ENCODE data around the gene GAK.

GAK gene

DNA sequence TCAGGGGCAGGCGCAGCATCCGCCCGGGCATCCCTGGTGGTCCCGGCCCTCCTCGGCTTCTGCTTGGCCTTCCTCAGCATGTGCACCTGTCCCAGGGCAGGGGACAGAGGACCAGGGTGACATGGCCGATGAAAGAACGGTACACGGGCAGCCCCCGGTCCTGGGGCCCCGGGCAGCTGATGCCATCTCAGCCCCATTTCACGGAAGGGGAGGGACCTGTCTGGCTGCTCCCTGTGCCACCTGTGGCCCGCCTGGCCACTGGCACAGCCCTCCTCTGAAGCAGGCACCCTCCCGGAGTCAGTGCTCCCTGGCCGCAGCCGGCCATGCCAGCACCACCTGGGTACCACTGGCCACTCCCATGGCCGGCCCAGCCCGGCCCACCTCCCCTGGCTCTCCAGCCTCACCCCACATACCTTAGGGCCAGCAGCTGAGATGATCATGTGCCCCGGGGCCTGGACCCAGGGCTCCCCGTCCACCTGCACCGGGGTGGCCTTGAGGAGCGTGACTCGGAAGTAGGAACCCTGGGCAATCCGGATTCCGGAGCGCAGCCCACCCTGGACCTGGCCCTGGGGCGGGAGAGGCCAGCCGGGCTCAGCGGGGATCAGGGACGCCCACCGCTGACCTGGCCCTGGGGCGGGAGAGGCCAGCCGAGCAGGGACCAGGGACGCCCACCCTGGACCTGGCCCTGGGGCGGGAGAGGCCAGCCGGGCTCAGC is 28.7 kb upstream of the GAK start:
- Histone ChIP-seq H3K27ac (no peak overlapping the region), H3K36me3 (replicated peaks) (peaks cover 8% of the 10 kb centered on the region), H3K4me3 (ENCODE audit: low read depth, low read length) (no peak overlapping the region), H3K27me3 (replicated peaks) (no peaks in the 10 kb centered on the region)
- no peak for DNase-seq
- in situ Hi-C loops (cut with HindIII; ENCODE audit: low pct_ligation_motif_present, low sequenced_read_pairs), result no loop called here
- no peak for TF ChIP-seq CTCF (IDR thresholded peaks at IDR 0.05; ENCODE audit: low read depth, low read length, missing control alignments)

- Histone ChIP-seq H3K27me3 (replicated peaks) (no peaks in the 10 kb centered on the region), H3K36me3 (replicated peaks) (peaks cover 8% of the 10 kb centered on the region), H3K4me3 (ENCODE audit: low read depth, low read length) (no peak overlapping the region), H3K27ac (no peak overlapping the region)
- in situ Hi-C loops (cut with HindIII; ENCODE audit: low pct_ligation_motif_present, low sequenced_read_pairs), result no loop called here
- TF ChIP-seq CTCF (IDR thresholded peaks at IDR 0.05; ENCODE audit: low read depth, low read length, missing control alignments), result no peak
- DNase-seq, result no peak
Measured at GRCh38 chr4:960140-960635, 28.1 kb upstream of the GAK start.

DNA sequence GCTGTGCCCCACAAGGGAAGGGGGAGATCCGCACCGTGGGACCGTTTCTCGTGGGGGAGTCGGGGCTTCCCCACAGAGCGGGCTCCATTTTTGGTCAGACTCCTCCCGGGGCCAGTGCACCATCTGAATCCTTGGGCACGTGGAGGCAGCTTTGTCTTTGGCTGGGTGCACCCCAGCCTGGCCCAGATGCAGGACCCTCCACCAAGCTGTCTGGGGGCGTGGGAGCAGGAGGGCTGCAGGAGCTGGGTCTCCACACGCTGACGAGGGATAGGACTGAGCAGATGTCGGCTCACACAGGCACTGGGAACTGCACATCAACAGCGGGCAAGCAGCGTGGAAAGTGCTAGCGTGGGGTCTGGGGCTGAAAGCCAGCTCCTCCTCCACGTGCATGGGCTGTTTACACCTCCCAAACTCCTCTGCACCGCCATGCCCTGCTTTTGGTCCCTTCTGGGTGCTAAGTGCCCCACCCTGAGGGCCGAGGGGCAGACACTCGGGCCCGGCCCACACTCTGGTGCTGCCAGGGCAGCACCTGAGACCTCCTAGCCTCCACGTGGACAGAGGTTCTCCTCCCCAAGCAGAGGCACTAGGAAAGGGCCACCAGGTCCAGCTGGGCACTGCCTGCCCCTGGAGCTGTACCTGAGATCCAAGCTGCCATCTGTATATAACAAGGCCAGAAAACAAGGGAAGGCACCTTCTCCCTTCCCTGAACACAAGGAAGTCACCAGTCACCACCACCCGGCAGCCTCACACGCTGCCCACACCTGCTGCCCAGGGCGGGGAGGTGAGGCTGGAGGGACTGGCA is 27.4 kb upstream of the GAK start:
- in situ Hi-C loops (cut with HindIII; ENCODE audit: low pct_ligation_motif_present, low sequenced_read_pairs), result no loop called here
- Histone ChIP-seq H3K27ac (no peak overlapping the region), H3K36me3 (replicated peaks) (peaks cover 8% of the 10 kb centered on the region), H3K4me3 (ENCODE audit: low read depth, low read length) (no peak overlapping the region), H3K27me3 (replicated peaks) (no peaks in the 10 kb centered on the region)
- no peak for DNase-seq
- no peak for TF ChIP-seq CTCF (IDR thresholded peaks at IDR 0.05; ENCODE audit: low read depth, low read length, missing control alignments)

DNA sequence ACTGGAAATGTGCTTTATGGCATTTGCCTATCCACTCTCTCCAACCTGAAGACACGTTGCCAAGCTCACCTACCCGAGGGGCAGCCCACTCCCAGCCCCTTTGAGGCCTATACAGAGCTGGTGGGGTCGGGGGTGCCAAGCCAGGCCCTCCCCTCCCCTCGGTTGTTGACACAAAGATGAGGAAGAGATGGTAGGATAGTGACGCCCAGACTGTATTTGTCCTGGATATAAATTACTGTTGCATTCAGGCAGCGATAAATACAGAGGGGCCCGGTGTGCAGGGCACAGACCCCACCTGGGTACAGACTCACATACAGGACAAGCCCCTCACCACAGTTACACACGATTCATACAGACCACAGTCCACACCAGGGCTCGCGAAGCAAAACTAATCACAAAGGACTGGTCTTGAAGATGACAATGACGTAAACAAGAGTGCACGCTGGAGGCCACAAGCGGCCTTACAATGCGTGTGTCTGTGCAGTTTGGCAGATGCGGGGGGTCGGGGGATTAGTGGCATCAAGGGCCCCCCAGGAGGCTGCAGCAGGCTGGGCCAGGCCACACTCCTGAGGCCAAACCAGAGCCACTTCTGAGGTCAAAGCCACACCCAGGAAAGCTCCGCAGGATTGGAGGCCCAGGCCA is 26.7 kb upstream of the GAK start:
- DNase-seq, result no peak
- Histone ChIP-seq H3K36me3 (replicated peaks) (peaks cover 8% of the 10 kb centered on the region), H3K27ac (no peak overlapping the region), H3K4me3 (ENCODE audit: low read depth, low read length) (no peak overlapping the region), H3K27me3 (replicated peaks) (no peaks in the 10 kb centered on the region)
- TF ChIP-seq CTCF (IDR thresholded peaks at IDR 0.05; ENCODE audit: low read depth, low read length, missing control alignments), result no peak
- in situ Hi-C loops (cut with HindIII; ENCODE audit: low pct_ligation_motif_present, low sequenced_read_pairs), result no loop called here

- H3K27ac ChIP-seq, result no peak overlapping the region
- TF ChIP-seq CTCF (IDR thresholded peaks at IDR 0.05; ENCODE audit: low read depth, low read length, missing control alignments), result no peak
- H3K4me3 ChIP-seq (ENCODE audit: low read depth, low read length), result no peak overlapping the region
- in situ Hi-C loops (cut with HindIII; ENCODE audit: low pct_ligation_motif_present, low sequenced_read_pairs), result no loop called here
- DNase-seq, result no peak
- no peaks in the 10 kb centered on the region for H3K27me3 ChIP-seq (replicated peaks)
- H3K36me3 ChIP-seq (replicated peaks), result peaks cover 13% of the 10 kb centered on the region
Measured at GRCh38 chr4:958314-958665, 26.2 kb upstream of the GAK start.

Data from brain microvascular endothelial cell (primary cell).